BLaER1 (cell line): Measurements from ENCODE around the gene USP51.
"Not testable (repeated sequence)": the region's sequence is repeated elsewhere in the genome, so short reads cannot be mapped to it uniquely, and the experiment has no call there.

ENCODE experiments used
- H3K27ac ChIP-seq: shearing (Covaris generic); formaldehyde crosslinking; 2 replicates; pipeline ENCODE4 v1.8.1; 2022
- H3K27me3 ChIP-seq: shearing (Covaris generic); formaldehyde crosslinking; 2 replicates; pipeline ENCODE4 v1.8.1; 2022
- H3K36me3 ChIP-seq: shearing (Covaris generic); formaldehyde crosslinking; 2 replicates; pipeline ENCODE4 v1.8.1; 2022
- H3K4me1 ChIP-seq: shearing (Covaris generic); formaldehyde crosslinking; 2 replicates; pipeline ENCODE4 v1.8.1; 2022
- H3K4me2 ChIP-seq: shearing (Covaris generic); formaldehyde crosslinking; 2 replicates; pipeline ENCODE4 v1.8.1; 2022
- H3K4me3 ChIP-seq: shearing (Covaris generic); formaldehyde crosslinking; 2 replicates; pipeline ENCODE4 v1.8.1; 2022
- H3K9ac ChIP-seq: shearing (Covaris generic); formaldehyde crosslinking; 2 replicates; pipeline ENCODE4 v1.8.1; 2022
- H3K9me3 ChIP-seq: shearing (Covaris generic); formaldehyde crosslinking; 2 replicates; pipeline ENCODE4 v1.8.1; 2022
- H4K20me1 ChIP-seq: shearing (Covaris generic); formaldehyde crosslinking; 2 replicates; pipeline ENCODE4 v1.8.1; 2022
- Cebpa-rat ChIP-seq: shearing (Covaris generic); IDR thresholded peaks from 2 replicates; pipeline ENCODE4 v1.8.1; 2022

Gene USP51

DNA sequence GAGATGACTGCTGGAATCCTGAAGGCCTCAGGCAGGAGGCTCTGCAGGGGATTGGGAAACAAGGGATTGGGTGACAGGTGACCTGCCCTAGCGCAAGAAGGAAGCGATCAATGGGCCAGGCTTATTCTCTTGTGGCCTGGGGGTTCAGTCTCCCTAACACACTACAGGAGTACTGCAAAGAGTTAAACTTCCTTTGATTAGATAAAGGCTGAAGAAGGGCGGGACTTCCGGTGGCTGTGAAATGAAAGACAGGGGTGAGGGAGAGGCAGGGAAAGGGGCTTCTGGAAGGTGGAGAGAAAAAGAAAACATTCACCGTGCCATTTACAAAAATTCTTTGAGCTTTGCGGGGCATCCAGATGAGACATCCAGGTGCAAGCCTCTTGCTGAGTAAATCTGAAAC is 33.9 kb downstream of the USP51 start:
- not testable (repeated sequence) for H3K27ac ChIP-seq, H3K4me2 ChIP-seq, H3K36me3 ChIP-seq, H3K4me1 ChIP-seq, H3K9me3 ChIP-seq, H4K20me1 ChIP-seq, H3K4me3 ChIP-seq, H3K9ac ChIP-seq
- peaks cover 23% of the 10 kb centered on the region for H3K27me3 ChIP-seq

DNA sequence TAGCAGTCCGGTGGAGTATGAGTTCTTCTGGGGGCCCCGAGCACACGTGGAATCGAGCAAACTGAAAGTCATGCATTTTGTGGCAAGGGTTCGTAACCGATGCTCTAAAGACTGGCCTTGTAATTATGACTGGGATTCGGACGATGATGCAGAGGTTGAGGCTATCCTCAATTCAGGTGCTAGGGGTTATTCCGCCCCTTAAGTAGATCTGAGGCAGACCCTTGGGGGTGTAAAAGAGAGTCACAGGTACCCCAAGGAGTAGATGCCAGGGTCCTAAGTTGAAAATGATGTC is 36.9 kb downstream of the USP51 start:
- no peaks in the 10 kb centered on the region for H3K9me3 ChIP-seq
- H3K9ac ChIP-seq = peak overlapping the region; percentile 83
- H4K20me1 ChIP-seq = no peaks in the 10 kb centered on the region; the same call in 1 of the 2 replicates
- H3K36me3 ChIP-seq = no peaks in the 10 kb centered on the region
- no peaks in the 10 kb centered on the region for H3K4me1 ChIP-seq
- no peak for TF ChIP-seq Cebpa-rat
- peak overlapping the region; percentile 75 for H3K27ac ChIP-seq
- H3K4me2 ChIP-seq = peak overlapping the region; percentile 69
- H3K4me3 ChIP-seq = peak overlapping the region; percentile 75
- H3K27me3 ChIP-seq = peaks cover 37% of the 10 kb centered on the region

DNA sequence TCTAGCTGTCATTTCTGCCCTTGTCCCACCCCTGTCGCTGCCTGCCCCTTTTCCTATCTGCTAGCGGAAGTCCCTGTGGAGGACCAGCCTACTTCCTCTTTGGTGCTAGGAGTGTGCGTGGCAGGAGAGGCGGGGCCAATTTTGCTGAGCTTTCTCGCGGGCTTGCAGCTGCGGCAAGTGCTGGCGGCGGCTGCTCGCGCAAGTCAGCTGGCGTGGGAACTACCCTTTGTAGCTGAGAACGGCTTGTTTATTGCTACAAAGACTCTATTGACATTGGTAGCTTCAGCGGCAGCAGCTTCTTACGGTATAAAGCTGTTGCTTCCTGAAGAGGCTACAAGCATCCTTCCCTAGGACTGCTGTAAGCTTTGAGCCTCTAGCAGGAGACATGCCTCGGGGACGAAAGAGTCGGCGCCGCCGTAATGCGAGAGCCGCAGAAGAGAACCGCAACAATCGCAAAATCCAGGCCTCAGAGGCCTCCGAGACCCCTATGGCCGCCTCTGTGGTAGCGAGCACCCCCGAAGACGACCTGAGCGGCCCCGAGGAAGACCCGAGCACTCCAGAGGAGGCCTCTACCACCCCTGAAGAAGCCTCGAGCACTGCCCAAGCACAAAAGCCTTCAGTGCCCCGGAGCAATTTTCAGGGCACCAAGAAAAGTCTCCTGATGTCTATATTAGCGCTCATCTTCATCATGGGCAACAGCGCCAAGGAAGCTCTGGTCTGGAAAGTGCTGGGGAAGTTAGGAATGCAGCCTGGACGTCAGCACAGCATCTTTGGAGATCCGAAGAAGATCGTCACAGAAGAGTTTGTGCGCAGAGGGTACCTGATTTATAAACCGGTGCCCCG is 37.4 kb downstream of the USP51 start, which contains the start of gene MAGEH1:
TSS of gene MAGEH1 (plus strand) at position 138 of the 843 bp plus-strand sequence. CDS start at position 386, 248 bp downstream.
- peak within 1 kb of the TSS; percentile 75 for H3K4me3 ChIP-seq
- no peaks in the 10 kb centered on the region for H3K36me3 ChIP-seq
- no peaks in the 10 kb centered on the region for H3K9me3 ChIP-seq
- peak within 1 kb of the TSS; percentile 83 for H3K9ac ChIP-seq
- peak within 1 kb of the TSS; percentile 75 for H3K27ac ChIP-seq
- peaks cover 40% of the 10 kb centered on the region for H3K27me3 ChIP-seq
- H3K4me1 ChIP-seq = no peaks in the 10 kb centered on the region
- no peak for TF ChIP-seq Cebpa-rat
- H3K4me2 ChIP-seq = peak within 1 kb of the TSS; percentile 69
- H4K20me1 ChIP-seq = no peaks in the 10 kb centered on the region; the same call in 1 of the 2 replicates

DNA sequence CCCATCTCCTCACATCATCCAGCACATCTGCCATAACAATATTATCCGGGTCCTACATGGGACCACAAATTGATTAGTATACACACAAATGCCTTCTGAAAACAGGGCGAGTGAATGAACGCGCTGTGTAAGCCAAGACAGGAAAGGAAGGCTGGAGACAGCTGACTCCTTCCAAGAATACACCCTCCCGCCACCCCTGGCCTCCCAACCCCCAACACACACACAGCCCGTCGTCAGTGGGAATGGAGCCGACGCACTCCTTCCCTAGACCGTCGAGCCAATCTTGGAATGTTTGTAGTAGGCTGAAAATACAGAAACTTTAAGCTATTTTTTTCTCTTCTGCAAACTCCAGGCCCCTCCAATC is 38.0 kb downstream of the USP51 start:
- Histone ChIP-seq H3K27ac (no peak overlapping the region), H3K27me3 (peaks cover 44% of the 10 kb centered on the region), H3K9ac (no peak overlapping the region), H3K36me3 (no peaks in the 10 kb centered on the region), H4K20me1 (no peaks in the 10 kb centered on the region; the same call in 1 of the 2 replicates), H3K4me2 (peak overlapping the region; percentile 69), H3K4me1 (no peaks in the 10 kb centered on the region), H3K9me3 (no peaks in the 10 kb centered on the region), H3K4me3 (peak overlapping the region; percentile 75)
- no peak for TF ChIP-seq Cebpa-rat

DNA sequence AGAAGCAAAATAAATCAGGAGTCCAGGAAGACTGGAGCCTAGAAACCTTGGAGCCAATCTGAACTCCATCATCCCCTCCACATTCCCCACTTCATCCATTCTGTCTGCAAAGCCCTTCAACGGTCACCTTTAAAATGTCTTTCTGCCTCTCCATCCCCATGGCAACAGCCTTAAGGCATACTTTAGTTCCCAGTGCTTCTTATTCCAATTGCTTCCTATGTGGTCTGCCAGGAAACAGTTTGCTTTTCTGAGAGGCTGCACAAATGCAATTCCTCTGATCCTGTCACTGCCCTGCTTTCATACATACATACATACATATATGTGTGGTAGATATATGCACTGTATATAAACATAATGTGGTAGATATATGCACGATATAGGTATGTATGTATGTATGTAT is 38.5 kb downstream of the USP51 start:
- H3K4me2 ChIP-seq = peak overlapping the region; percentile 69
- H4K20me1 ChIP-seq = no peaks in the 10 kb centered on the region; the same call in 1 of the 2 replicates
- H3K27ac ChIP-seq = no peak overlapping the region
- H3K9ac ChIP-seq = no peak overlapping the region
- H3K9me3 ChIP-seq = no peaks in the 10 kb centered on the region
- H3K4me3 ChIP-seq = peak overlapping the region; percentile 75
- H3K4me1 ChIP-seq = no peaks in the 10 kb centered on the region
- H3K36me3 ChIP-seq = no peaks in the 10 kb centered on the region
- peaks cover 49% of the 10 kb centered on the region for H3K27me3 ChIP-seq
- TF ChIP-seq Cebpa-rat = no peak

DNA sequence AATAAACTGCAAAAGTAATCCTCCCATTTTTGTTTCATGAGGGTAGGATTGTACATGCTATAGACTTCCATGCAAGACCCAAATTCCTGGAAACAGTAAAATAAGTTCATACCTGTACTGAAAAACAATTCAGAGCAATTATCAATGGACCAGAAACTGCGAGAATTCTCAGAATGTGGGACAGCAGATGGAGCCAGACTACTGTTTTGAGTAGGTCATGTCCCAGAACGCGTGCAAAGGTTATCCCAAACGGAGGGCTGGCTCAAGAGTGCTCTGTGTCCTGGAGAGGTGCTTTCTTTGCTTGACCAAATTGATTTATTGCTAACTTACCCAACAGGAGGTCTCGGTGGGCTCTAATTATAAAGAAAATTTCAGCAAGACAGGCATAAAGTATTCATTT is 39.4 kb downstream of the USP51 start:
- Histone ChIP-seq H3K4me3 (no peak overlapping the region), H3K4me1 (no peaks in the 10 kb centered on the region), H3K36me3 (no peaks in the 10 kb centered on the region), H3K4me2 (no peak overlapping the region), H3K27me3 (peaks cover 52% of the 10 kb centered on the region), H3K9ac (no peak overlapping the region), H3K27ac (no peak overlapping the region), H3K9me3 (no peaks in the 10 kb centered on the region), H4K20me1 (no peaks in the 10 kb centered on the region; the same call in 1 of the 2 replicates)
- TF ChIP-seq Cebpa-rat = no peak

DNA sequence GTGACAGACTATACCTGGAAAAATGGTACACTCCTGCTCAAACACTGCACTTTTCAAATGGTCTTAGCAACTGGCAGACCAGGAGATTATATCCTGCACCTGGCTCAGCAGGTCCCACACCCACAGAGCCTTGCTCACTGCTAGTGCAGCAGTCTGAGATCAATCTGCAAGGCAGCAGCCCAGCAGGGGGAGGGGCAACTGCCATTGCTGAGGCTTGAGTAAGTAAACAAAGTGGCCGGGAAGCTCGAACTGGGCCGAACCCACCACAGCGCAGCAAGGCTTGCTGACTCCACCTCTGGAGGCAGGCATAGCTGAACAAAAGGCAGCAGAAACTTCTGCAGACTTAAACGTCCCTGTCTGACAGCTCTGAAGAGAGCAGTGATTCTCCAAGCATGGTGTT is 46.2 kb downstream of the USP51 start:
- not testable (repeated sequence) for H3K9me3 ChIP-seq, H3K36me3 ChIP-seq, H3K4me2 ChIP-seq, H3K4me1 ChIP-seq, H3K27ac ChIP-seq, H4K20me1 ChIP-seq, H3K4me3 ChIP-seq, H3K9ac ChIP-seq
- H3K27me3 ChIP-seq = peaks cover 79% of the 10 kb centered on the region
